Heart right ventricle (tissue), 16 donors: Measurements from ENCODE around the gene CUBN. TPM values are rescaled to one million over a fixed set of nuclear protein-coding genes. Genes with fewer than 3 reads are reported as not detected.
"Not testable (repeated sequence)": the region's sequence is repeated elsewhere in the genome, so short reads cannot be mapped to it uniquely, and the experiment has no call there.

Experiments used
- ATAC-seq, 8 donors: fragments of 200-7000 bp; cut with Tn5 transposase; one replicate each; pipeline ENCODE4 v1.9.1; 2020; ENCODE audit warnings: mild to moderate bottlenecking in 8 of 8, moderate library complexity in 8 of 8, moderate number of reproducible peaks in 1 of 8
- DNase-seq, 2 donors: peaks; one replicate each; pipeline ENCODE4 v3.0.0-alpha.2; 2020
- H3K27ac ChIP-seq, 10 donors: fragments of 200-600 bp; sonication (generic) in 2 of 10; one replicate each; pipeline versions ENCODE4 v1.5.0 to v1.8.0; 2020 to 2022; ENCODE audit warnings: mild to moderate bottlenecking in 3 of 10
- H3K27me3 ChIP-seq, 7 donors: fragments of 200-600 bp; one replicate each; pipeline ENCODE4 v1.8.0; 2021 to 2022; ENCODE audit warnings: mild to moderate bottlenecking in 2 of 7
- H3K36me3 ChIP-seq, 9 donors: fragments of 200-600 bp; sonication (generic) in 1 of 9; one replicate each; pipeline versions ENCODE4 v1.5.0 to v1.8.0; 2020 to 2022; ENCODE audit warnings: mild to moderate bottlenecking in 2 of 9
- H3K4me1 ChIP-seq, 9 donors: fragments of 200-600 bp; sonication (generic) in 1 of 9; one replicate each; pipeline versions ENCODE4 v1.5.0 to v1.8.0; 2020 to 2022; ENCODE audit warnings: mild to moderate bottlenecking in 4 of 9
- H3K4me3 ChIP-seq, 10 donors: fragments of 200-600 bp; sonication (generic) in 2 of 10; one replicate each; pipeline versions ENCODE4 v1.5.0 to v1.8.0; 2020 to 2022; ENCODE audit warnings: mild to moderate bottlenecking in 7 of 10, moderate library complexity in 2 of 10
- H3K9me3 ChIP-seq, 11 donors: fragments of 200-600 bp in 10 of 11; sonication (generic) in 2 of 11; one replicate each; pipeline versions ENCODE4 v1.5.0 to v1.8.0; 2013 to 2022; ENCODE audit warnings: mild to moderate bottlenecking in 2 of 11, control low read depth in 1 of 11, moderate library complexity in 1 of 11
- WGBS, 2 donors: extraction: QIAGEN DNeasy Blood & Tissue Kit; methylation state at CpG; one replicate each; pipeline ENCODE4 v1.1.7; 2013; ENCODE audit warnings: inconsistent platforms in 1 of 2; 5-methylcytosine and 5-hydroxymethylcytosine counted together
- intact Hi-C, 10 donors: fragments of 100-400 bp; cut with DNase I; formaldehyde crosslinking; loops; one replicate each; pipeline versions ENCODE4 v1.11.1 to v1.14.2; 2022
- polyA plus RNA-seq, 2 donors: library from polyadenylated mRNA; stranded (reverse); fragments of 200-250 nt; gene quantifications; one replicate each; pipeline ENCODE4 v1.2.3, GENCODE V29; 2013
- total RNA-seq, 10 donors: library from RNA; stranded (reverse); fragmentation: NEBNext Ultra II Directional in 3 of 10; extraction: Animal tissue kit (Norgen Biotek cat#: 25700) in 3 of 10; gene quantifications; one replicate each; pipeline versions ENCODE4 v1.2.1 to v1.2.4, GENCODE V29; 2021 to 2023
- TF ChIP-seq, protein P1 (sequence below), 9 donors: fragments of 200-600 bp; sonication (generic) in 2 of 9; IDR thresholded peaks; one replicate each; pipeline versions ENCODE4 v1.5.0 to v1.8.0; 2021 to 2022; ENCODE audit warnings: antibody characterized with exemption in 9 of 9, mild to moderate bottlenecking in 5 of 9, moderate library complexity in 1 of 9
- donor health status: Arrhythmogenic right ventricular cardiomyopathy.
- donor health status: ischemic (EF 13 %, LVEDD 7.1; RV severe dilation, severe dysfunction).
- donor health status: healthy with polysubstance abuse.
- donor health status: DM: no; HTN: yes; CAD: no.
- donor health status: DM: no; HTN: no; CAD: no.
- donor health status: ischemic (EF 25% LVEDD 6.9; RV normal size, moderate dysfunction).
- donor health status: ischemic (EF 25% LVEDD 5.7; RV mildly dilated, moderate dysfunction).
- donor health status: healthy.
- donor health status: DM: yes; HTN: yes; CAD: no.
- donor health status: Ischemic cardiomyopathy.
- donor health status: ischemic (EF 35%, LVEDD 5.7; RV mildly dilated, moderate dysfunction).
- donor health status: nonischemic (EF 11% LVEDD 7.7; RV severe dilation, severe dysfunction).
- donor health status: DM: yes; HTN: yes; CAD: no.
- donor health status: PGD.
- donor health status: ischemic (EF 29% LVEDD 5.4; RV normal size, mild dysfunction).
- donor health status: nonischemic (EF 23%, LVEDD 6.1; RV moderate dilation, normal function).

CUBN gene
- total and polyA plus RNA-seq, 12 donors: 0.13 to 1.2 (median 0.42) TPM

DNA sequence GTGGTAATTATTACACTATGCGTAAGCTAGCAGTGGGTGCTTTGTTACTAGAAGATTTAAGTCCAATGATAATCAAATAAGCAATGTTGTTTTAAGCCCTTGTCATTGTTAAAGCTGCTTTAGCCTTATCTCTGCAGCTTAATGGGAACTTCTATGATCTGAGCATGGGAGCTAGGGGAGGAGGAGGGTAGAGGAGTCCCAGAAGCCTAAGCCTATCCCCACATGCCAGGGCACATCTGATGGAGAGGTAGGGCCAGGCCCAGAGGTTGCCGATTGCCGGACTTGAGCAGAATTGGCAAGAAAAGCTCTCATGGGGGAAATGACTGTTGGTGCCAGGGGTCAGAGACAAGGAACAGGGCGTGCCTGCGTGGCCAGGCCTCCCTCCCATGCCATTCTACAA is 13.4 kb downstream of the CUBN start:
- H3K4me3 ChIP-seq: no peak overlapping the region
- H3K9me3 ChIP-seq: no peaks in the 10 kb centered on the region
- ATAC-seq (peak in 1 of 8 donors; percentile 46), DNase-seq (no peak)
- peaks cover 0 to 8% (median 0%) of the 10 kb centered on the region in 9 donors for H3K4me1 ChIP-seq
- 82 to 83% methylated on average over 5 of the region's 5 CpGs for WGBS, 2 donors
- H3K27ac ChIP-seq: no peak overlapping the region
- no peaks in the 10 kb centered on the region for H3K36me3 ChIP-seq
- no peaks in the 10 kb centered on the region for H3K27me3 ChIP-seq
- intact Hi-C loops: no loop called here
- TF ChIP-seq, protein P1, sequence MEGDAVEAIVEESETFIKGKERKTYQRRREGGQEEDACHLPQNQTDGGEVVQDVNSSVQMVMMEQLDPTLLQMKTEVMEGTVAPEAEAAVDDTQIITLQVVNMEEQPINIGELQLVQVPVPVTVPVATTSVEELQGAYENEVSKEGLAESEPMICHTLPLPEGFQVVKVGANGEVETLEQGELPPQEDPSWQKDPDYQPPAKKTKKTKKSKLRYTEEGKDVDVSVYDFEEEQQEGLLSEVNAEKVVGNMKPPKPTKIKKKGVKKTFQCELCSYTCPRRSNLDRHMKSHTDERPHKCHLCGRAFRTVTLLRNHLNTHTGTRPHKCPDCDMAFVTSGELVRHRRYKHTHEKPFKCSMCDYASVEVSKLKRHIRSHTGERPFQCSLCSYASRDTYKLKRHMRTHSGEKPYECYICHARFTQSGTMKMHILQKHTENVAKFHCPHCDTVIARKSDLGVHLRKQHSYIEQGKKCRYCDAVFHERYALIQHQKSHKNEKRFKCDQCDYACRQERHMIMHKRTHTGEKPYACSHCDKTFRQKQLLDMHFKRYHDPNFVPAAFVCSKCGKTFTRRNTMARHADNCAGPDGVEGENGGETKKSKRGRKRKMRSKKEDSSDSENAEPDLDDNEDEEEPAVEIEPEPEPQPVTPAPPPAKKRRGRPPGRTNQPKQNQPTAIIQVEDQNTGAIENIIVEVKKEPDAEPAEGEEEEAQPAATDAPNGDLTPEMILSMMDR (IDR thresholded peaks at IDR 0.05): no peak

DNA sequence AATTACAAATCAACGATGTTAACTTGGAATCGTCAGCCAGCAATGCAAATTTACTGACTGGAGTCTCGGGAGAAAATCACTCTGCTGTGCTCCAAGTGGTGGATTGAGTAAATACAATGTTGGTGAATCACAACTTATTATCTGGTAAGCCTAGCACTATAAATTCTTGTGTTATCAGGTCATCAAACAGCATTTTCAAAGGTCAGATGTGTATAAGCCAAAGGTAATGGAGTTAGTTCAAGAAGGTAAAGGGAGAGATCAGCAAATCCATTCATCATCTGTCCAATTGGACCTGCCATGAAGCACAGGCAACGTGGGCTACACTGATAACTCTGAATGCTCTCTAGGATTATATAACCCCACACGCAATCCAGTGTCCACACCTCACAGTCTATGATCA is 13.9 kb downstream of the CUBN start:
- Histone ChIP-seq H3K4me3 (no peak overlapping the region), H3K27ac (no peak overlapping the region), H3K27me3 (no peaks in the 10 kb centered on the region), H3K36me3 (no peaks in the 10 kb centered on the region), H3K4me1 (peaks cover 0 to 8% (median 0%) of the 10 kb centered on the region in 9 donors), H3K9me3 (no peaks in the 10 kb centered on the region)
- DNase-seq (no peak), ATAC-seq (no peak)
- intact Hi-C loops: no loop called here
- WGBS, 2 donors: 87% methylated on average over 5 of the region's 5 CpGs
- TF ChIP-seq, protein P1 (IDR thresholded peaks at IDR 0.05): no peak

DNA sequence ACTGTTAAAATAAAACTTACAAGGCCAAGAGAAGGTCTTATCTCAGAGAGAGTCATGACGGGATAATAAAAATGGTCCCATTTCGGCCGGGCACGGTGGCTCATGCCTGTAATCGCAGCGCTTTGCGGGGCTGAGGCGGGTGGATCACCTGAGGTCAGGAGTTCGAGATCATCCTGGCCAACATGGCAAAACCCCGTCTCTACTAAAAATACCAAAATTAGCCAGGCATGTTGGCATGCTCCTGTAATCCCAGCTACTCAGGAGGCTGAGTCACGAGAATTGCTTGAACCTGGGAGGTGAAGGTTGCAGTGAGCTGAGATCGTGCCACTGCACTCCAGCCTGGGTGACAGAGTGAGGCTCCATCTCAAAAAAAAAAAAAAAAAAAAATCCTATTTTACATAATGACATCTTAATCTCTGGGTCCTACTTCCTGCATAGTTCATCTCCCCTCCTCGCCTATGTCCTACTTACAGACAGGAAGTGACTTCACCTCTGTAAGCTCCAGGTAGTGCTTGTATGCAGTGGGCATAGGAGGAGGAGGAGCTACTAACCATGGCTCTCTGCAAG is 14.7 kb downstream of the CUBN start:
- H3K4me3 ChIP-seq, H3K4me1 ChIP-seq, H3K9me3 ChIP-seq, H3K36me3 ChIP-seq, ATAC-seq, H3K27ac ChIP-seq, DNase-seq, H3K27me3 ChIP-seq, intact Hi-C loops: not testable (repeated sequence)
- 90 to 95% methylated on average over 13 of the region's 13 CpGs for WGBS, 2 donors

DNA sequence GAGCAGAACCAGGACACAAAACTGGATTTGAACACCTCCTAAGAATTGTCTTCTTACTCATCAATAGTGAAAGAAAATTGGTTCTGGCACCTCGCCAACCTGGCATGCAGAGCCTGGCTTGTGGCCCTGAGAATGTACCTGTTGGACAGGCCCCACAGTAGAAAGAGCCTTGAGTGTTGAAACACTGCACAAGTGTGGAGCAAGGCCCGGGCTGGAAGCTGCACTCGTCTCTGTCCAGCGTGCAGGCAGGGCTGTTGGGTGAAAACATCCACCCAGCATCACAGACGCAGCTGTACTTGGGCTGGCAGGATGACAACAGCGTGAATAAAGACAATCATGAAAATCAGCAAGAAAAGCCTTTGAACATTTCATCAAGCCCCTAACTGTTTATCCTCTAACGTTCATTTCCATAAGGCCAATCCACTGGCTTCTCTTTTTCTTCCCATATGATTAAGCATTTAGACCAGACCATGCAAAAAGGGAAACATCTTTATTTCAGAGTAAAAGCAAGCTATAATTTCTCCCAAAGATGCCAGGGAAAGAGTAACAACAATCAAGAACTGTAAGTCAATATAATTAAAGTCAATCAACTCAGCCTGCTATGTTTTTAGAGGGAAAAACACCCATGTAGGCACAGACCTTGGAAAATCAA is 15.6 kb downstream of the CUBN start:
- DNase-seq (no peak), ATAC-seq (peak in 2 of 8 donors; percentile 38 to 55)
- Histone ChIP-seq H3K4me1 (peaks cover 0 to 8% (median 0%) of the 10 kb centered on the region in 9 donors), H3K9me3 (no peaks in the 10 kb centered on the region), H3K27ac (no peak overlapping the region), H3K4me3 (no peak overlapping the region), H3K36me3 (no peaks in the 10 kb centered on the region), H3K27me3 (no peaks in the 10 kb centered on the region)
- intact Hi-C loops: no loop called here
- TF ChIP-seq, protein P1 (IDR thresholded peaks at IDR 0.05): no peak
- 55 to 63% methylated on average over 7 of the region's 7 CpGs for WGBS, 2 donors

DNA sequence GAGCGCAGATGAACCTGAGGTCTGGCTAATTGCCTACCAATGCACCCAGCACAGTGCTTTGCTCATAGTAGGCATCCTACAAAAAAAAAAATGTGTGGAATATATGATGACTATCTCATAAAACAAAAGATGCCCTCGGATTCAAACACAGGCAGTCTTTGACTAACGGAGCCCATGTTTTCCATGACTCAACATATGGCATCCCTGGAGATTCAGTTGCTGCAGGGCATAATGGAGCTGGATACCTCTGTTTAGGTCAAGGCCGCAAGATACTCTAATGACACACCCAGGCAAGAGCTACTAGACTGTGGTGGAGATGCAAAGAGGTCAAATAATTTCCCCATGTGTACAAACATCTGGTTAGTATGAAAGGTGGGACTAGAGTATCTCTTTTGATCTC is 16.3 kb downstream of the CUBN start:
- Histone ChIP-seq H3K27me3 (no peaks in the 10 kb centered on the region), H3K4me3 (no peak overlapping the region), H3K36me3 (no peaks in the 10 kb centered on the region), H3K9me3 (no peaks in the 10 kb centered on the region), H3K4me1 (peaks cover 0 to 8% (median 0%) of the 10 kb centered on the region in 9 donors), H3K27ac (no peak overlapping the region)
- 93 to 95% methylated on average over 4 of the region's 4 CpGs for WGBS, 2 donors
- ATAC-seq (no peak), DNase-seq (no peak)
- intact Hi-C loops: no loop called here
- TF ChIP-seq, protein P1 (IDR thresholded peaks at IDR 0.05): no peak
